Spinal cord (tissue), 10 donors: ENCODE measurements around the gene EXOC3. TPM values are rescaled to one million over a fixed set of nuclear protein-coding genes. Genes with fewer than 3 reads are reported as not detected.

Experiments
- DNase-seq, 6 donors: peaks; one replicate each; pipeline versions ENCODE4 v3.0.0 to v3.0.0-alpha.2; 2013 to 2015; ENCODE audit warnings: low spot score in 6 of 6, low read depth in 4 of 6
- H3K27ac ChIP-seq: one replicate; pipeline ENCODE4 v1.5.1; 2013; ENCODE audit warnings: low read depth, low read length, control low read depth
- H3K27me3 ChIP-seq: one replicate; pipeline ENCODE4 v1.6.1; 2013; ENCODE audit warnings: low read length; ENCODE audit not compliant: control insufficient read depth, insufficient read depth
- H3K36me3 ChIP-seq: one replicate; pipeline ENCODE4 v1.6.1; 2013; ENCODE audit warnings: low read length; ENCODE audit not compliant: control insufficient read depth, insufficient read depth
- H3K4me1 ChIP-seq: one replicate; pipeline ENCODE4 v1.6.1; 2013; ENCODE audit warnings: low read length; ENCODE audit not compliant: control insufficient read depth, insufficient read depth
- H3K4me3 ChIP-seq: one replicate; pipeline ENCODE4 v1.5.1; 2013; ENCODE audit warnings: low read depth, low read length, control low read depth
- H3K9me3 ChIP-seq: one replicate; pipeline ENCODE4 v1.6.1; 2013; ENCODE audit warnings: low read length; ENCODE audit not compliant: control insufficient read depth, insufficient read depth
- WGBS: methylation state at CpG from one replicate; pipeline ENCODE4 v1.1.5; 2013; ENCODE audit warnings: missing lambda C conversion rate; ENCODE audit not compliant: insufficient coverage; 5-methylcytosine and 5-hydroxymethylcytosine counted together
- polyA plus RNA-seq, 2 donors: library from polyadenylated mRNA; unstranded; fragments of 120-200 nt; gene quantifications; one replicate each; pipeline ENCODE4 v1.2.1, GENCODE V29; 2013; ENCODE audit not compliant: insufficient read length in 2 of 2
- total RNA-seq, 2 donors: library from RNA; depleted of rRNA in 1 of 2; stranded (reverse); fragments of 120-200 nt in 1 of 2; fragments of >200 nt in 1 of 2; gene quantifications; one replicate each; pipeline versions ENCODE4 v1.2.3 to v1.2.4, GENCODE V29; 2013 to 2014
- donor health status: healthy.

EXOC3 gene
- total and polyA plus RNA-seq, 4 donors, result 29.7 to 68.6 (median 53.0) TPM

DNA sequence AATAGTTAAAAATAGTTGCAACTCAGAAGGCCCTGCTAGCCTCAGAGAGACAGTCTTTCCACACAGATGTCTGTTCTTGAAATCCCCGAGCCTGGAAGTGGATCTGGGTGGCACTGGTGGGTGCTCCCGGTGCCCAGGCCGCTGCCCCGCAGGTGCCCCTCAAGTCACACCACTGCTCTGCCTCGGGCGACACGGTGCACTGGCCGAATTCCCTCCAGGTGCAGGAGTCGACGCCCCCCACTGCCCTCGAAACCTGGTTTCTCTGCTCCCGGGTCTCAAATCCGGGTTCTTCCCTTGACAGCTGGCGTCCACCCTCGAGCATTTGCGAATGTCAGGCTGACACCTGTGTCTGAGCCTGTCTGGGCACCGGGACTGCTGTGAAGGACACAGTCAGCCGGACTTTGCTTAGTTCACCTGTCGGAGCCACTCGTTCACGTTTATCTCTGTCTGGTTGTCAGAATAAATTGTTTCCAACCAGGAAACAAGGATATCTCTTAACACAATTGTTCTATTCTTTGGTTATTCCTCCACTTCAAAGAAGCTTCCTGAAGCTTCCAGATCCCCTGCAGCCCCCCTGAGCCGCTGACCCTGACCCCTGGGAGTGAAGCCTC lies 54.2 kb downstream of the EXOC3 start:
- Histone ChIP-seq H3K27ac (no peak overlapping the region), H3K27me3 (peaks cover 10% of the 10 kb centered on the region), H3K4me3 (no peak overlapping the region), H3K9me3 (no peaks in the 10 kb centered on the region), H3K36me3 (peaks cover 3% of the 10 kb centered on the region), H3K4me1 (peaks cover 30% of the 10 kb centered on the region)
- WGBS, result 83% methylated on average over 21 of the region's 22 CpGs
- no peak for DNase-seq

DNA sequence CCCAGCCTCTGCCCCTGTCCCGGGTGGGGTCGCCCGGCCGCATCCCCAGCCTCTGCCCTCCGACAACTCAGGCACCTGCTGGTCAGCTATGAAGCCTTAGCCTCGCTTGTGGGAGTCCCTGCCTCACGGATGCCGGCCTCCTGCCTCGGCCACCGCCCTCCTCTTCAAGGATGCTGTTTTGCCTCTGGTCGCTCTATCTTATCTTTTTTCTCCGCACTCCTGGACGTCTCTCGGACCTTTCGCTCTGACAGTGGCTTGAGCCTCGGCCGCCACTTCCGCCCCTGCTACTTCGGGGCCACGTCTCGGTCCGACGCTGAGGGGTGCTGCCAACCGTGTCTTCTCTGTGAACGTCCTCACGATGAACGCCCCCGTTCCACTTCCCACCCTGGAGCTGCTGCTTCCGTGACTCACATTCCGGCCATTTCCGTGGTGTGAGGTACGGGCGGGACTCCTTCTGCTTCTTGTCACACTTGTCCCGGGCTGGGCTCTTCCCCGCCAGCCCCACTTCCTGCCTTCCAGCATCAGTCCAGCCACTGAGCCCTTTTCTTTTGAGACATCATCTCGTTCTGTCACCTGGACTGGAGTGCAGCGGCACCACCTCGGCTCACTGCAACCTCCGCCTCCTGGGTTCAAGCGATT lies 55.0 kb downstream of the EXOC3 start:
- H3K36me3 ChIP-seq, result peaks cover 3% of the 10 kb centered on the region
- no peak overlapping the region for H3K27ac ChIP-seq
- H3K27me3 ChIP-seq, result peaks cover 7% of the 10 kb centered on the region
- WGBS, result 89% methylated on average over 40 of the region's 40 CpGs
- no peak for DNase-seq
- H3K4me1 ChIP-seq, result peaks cover 26% of the 10 kb centered on the region
- H3K9me3 ChIP-seq, result no peaks in the 10 kb centered on the region
- no peak overlapping the region for H3K4me3 ChIP-seq

DNA sequence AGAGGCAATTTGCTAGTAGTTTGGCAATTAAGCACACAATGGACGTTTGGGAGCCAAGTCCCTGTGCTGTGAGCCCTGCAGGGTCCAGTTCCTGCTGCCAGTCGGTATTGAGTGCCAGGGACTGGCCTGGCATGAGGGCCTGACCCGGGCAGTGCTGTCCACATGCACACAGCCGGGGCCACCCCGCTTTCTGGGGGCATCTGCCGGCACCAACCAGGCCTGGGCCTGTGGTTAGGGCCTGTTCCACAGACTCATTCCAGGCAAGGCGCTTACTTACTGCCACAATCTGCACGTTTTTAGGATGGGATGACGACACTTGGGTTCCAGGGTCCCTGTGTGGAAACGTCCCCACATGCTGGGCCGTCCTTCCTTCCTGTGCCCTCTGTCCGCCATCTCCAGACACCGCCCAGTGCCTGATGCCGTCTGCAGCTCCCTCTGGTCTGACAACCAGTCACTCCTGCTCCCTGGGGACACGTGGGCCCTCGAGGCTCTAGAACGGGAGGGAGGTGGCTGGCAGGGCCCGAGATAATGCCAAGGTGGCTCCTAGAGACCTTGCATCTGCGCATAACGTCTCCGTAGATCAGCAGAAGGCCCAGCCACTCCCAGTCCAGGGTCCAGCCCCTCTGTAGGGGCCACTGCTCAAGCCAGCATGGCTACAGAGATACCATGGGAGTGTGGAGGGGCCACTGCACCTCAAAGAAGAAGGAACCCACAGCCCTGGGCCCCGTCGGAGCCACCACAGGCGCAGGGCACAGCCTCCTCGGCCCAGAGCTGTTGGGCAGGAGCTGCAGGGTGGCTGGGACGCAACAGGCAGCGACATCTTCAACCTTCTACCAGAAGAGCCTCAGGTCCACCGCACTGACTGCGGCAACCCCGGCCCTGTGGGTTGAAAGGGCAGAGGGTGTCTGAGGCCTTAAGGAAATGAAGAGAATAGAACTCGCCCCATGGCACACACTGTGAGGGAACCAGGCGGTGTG lies 56.5 kb downstream of the EXOC3 start:
- 87% methylated on average over 26 of the region's 32 CpGs for WGBS
- Histone ChIP-seq H3K4me3 (no peak overlapping the region), H3K4me1 (peaks cover 16% of the 10 kb centered on the region), H3K9me3 (no peaks in the 10 kb centered on the region), H3K27ac (no peak overlapping the region), H3K36me3 (no peaks in the 10 kb centered on the region), H3K27me3 (peaks cover 3% of the 10 kb centered on the region)
- no peak for DNase-seq

DNA sequence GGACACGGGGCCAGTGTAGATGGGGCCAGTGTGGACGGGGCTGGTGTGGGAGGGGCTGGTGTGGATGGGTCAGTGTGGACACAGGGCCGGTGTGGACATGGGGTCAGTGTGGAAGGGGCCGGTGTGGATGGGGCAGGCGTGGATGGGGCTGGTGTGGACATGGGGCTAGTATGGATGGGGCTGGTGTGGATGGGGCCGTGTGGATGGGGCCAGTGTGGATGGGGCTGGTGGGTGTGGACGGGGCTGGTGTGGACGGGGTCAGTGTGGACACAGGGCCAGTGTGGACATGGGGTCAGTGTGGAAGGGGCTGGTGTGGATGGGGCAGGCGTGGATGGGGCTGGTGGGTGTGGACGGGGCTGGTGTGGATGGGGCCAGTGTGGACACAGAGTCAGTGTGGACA lies 57.5 kb downstream of the EXOC3 start:
- no peak overlapping the region for H3K27ac ChIP-seq
- H3K4me1 ChIP-seq, result peaks cover 16% of the 10 kb centered on the region
- peaks cover 3% of the 10 kb centered on the region for H3K27me3 ChIP-seq
- WGBS, result 94% methylated on average over 10 of the region's 10 CpGs
- no peaks in the 10 kb centered on the region for H3K36me3 ChIP-seq
- no peak overlapping the region for H3K4me3 ChIP-seq
- no peaks in the 10 kb centered on the region for H3K9me3 ChIP-seq
- no peak for DNase-seq

- Histone ChIP-seq H3K27ac (no peak overlapping the region), H3K4me3 (no peak overlapping the region), H3K4me1 (peaks cover 19% of the 10 kb centered on the region), H3K9me3 (no peaks in the 10 kb centered on the region), H3K36me3 (no peaks in the 10 kb centered on the region), H3K27me3 (peaks cover 4% of the 10 kb centered on the region)
- DNase-seq, result no peak
- 79% methylated on average over 40 of the region's 41 CpGs for WGBS
Measured at GRCh38 chr5:501105-501830, 58.3 kb downstream of the EXOC3 start.

- Histone ChIP-seq H3K27ac (no peak overlapping the region), H3K4me3 (no peak overlapping the region), H3K27me3 (peaks cover 5% of the 10 kb centered on the region), H3K4me1 (peaks cover 19% of the 10 kb centered on the region), H3K36me3 (no peaks in the 10 kb centered on the region), H3K9me3 (no peaks in the 10 kb centered on the region)
- DNase-seq, result peak in 1 of 6 donors; percentile 24
- WGBS, result 69% methylated on average over 23 of the region's 23 CpGs
Measured at GRCh38 chr5:501831-502184, 58.8 kb downstream of the EXOC3 start.

DNA sequence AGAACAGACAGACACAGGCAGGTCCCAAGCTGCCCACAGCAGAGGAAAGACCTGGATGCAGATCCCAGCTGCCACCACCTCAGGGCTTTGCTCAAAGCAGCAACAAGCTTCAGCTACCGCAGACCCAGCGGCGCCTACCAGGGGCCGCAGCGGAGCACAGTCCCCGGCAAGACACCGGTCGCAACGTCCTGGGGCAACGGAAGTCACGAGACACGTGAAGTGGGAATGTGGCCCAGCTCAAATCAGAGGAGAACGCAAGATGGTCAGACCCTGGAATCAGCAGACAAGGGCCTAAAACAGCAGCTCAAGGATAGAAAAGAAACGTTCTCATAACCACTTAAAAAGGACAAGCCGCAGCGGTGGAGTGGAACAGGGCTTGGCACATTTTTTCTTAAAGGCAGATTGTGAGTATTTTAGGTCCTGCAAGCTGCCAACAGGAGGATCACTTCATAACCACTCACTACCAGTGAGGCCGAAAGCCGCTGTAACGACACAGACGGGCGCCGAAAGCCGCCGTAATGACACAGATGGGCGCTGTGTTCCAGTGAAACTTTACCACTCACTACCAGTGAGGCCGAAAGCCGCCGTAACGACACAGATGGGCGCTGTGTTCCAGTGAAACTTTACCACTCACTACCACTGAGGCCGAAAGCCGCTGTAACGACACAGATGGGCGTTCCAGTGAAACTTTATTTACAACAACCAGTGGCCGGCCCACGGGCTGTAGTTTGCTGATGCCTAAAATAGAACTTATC lies 59.5 kb downstream of the EXOC3 start:
- no peak overlapping the region for H3K27ac ChIP-seq
- no peak overlapping the region for H3K4me3 ChIP-seq
- no peaks in the 10 kb centered on the region for H3K9me3 ChIP-seq
- H3K4me1 ChIP-seq, result peaks cover 19% of the 10 kb centered on the region
- H3K27me3 ChIP-seq, result peaks cover 5% of the 10 kb centered on the region
- H3K36me3 ChIP-seq, result no peaks in the 10 kb centered on the region
- DNase-seq, result no peak
- 79% methylated on average over 31 of the region's 36 CpGs for WGBS

DNA sequence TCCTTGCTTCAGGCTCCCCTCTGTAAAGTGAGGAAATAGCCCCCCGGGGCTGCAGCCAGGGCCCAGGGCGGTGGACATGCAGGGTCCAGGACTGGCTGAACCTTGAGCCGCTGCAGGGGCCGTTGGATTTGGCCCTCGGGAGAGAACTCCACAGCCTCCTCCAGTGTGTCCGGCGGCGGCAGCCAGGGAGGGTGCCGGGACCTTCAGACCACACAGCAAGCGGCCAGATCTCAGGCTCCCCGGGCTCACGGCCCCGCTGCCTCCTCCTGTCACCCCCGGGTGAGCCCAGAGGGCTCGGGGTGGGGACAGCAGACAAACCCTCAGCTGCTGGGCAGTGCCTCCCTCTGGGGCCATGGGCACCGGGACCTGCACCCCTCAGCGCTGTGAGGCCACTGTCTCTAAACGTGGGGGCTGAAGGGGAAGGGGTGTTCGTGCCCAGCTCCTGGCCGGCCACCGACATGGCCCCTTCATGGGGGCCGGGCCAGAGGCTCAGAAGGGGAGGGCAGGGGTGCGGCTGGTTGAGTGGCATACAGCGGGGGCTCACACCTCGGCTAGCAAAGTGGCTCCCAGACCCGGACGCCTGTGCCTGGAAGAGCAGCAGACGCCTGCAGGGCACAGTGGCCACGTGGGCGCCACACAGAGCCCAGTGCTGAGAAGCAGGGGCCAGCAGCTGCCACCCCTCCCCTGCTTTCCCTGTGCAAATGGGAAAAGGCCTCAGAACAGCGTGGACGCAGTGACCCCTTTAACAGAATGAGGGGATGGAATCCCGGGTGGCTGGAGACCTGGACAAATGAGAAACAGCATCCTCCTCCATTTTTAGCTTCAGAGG lies 61.6 kb downstream of the EXOC3 start:
- H3K27ac ChIP-seq, result no peak overlapping the region
- no peak for DNase-seq
- H3K9me3 ChIP-seq, result no peaks in the 10 kb centered on the region
- WGBS, result 64% methylated on average over 30 of the region's 33 CpGs
- peaks cover 5% of the 10 kb centered on the region for H3K27me3 ChIP-seq
- H3K36me3 ChIP-seq, result no peaks in the 10 kb centered on the region
- no peak overlapping the region for H3K4me3 ChIP-seq
- H3K4me1 ChIP-seq, result peaks cover 20% of the 10 kb centered on the region
